ENCODE data around the gene CCL7.

The CCL7 gene

DNA sequence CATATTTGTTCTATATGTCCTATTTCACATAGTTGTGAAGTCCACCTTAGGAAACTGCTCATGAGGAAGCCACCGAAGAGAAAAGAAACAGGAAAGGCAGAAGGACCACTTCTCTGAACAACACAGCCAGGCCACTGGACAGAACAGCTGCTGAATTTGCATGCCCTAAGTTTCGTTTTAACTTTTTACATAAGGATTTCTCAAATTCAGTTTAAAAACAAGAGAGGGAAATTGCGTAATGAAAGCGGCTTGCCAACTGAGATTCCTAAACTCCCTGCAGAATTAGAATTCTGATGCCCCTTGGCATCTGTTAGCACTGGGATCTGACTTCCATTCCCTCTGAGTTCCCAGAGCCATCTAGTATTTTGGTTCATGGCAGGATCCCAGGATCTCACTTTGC, 44.3 kb downstream of the CCL7 start:
- Histone ChIP-seq H3K27me3 (ENCODE audit: insufficient read depth, low read length) (no peaks in the 10 kb centered on the region), H2AFZ (ENCODE audit: low read length) (no peak overlapping the region), H3K4me2 (ENCODE audit: low read length) (no peak overlapping the region), H4K20me1 (ENCODE audit: insufficient read depth, low read length) (no peaks in the 10 kb centered on the region), H3K79me2 (ENCODE audit: insufficient read depth, low read length) (no peaks in the 10 kb centered on the region), H3K4me3 (ENCODE audit: low read depth, low read length, poor library complexity, severe bottlenecking) (no peak overlapping the region), H3K4me1 (ENCODE audit: insufficient read depth, low read length, severe bottlenecking) (no peaks in the 10 kb centered on the region), H3F3A (ENCODE audit: insufficient read depth, low read length) (no peaks in the 10 kb centered on the region), H3K9me3 (ENCODE audit: low read length) (no peaks in the 10 kb centered on the region), H3K36me3 (ENCODE audit: insufficient read depth, low read length) (no peaks in the 10 kb centered on the region), H3K27ac (ENCODE audit: low read depth, low read length, poor library complexity, severe bottlenecking) (no peak overlapping the region), H3K9me2 (ENCODE audit: low read depth, low read length) (no peaks in the 10 kb centered on the region), H3K9ac (ENCODE audit: low read length) (no peak overlapping the region)
- TF ChIP-seq CTCF (IDR thresholded peaks at IDR 0.05; ENCODE audit: low read length) = no peak

GRCh38 chr17:34318474-34318873, 48.5 kb downstream of the CCL7 start:
- H2AFZ ChIP-seq (ENCODE audit: low read length) = no peak overlapping the region
- no peaks in the 10 kb centered on the region for H3K4me1 ChIP-seq (ENCODE audit: insufficient read depth, low read length, severe bottlenecking)
- H3K79me2 ChIP-seq (ENCODE audit: insufficient read depth, low read length) = no peaks in the 10 kb centered on the region
- no peaks in the 10 kb centered on the region for H3K27me3 ChIP-seq (ENCODE audit: insufficient read depth, low read length)
- H3K9me2 ChIP-seq (ENCODE audit: low read depth, low read length) = no peaks in the 10 kb centered on the region
- H3K9ac ChIP-seq (ENCODE audit: low read length) = no peak overlapping the region
- no peak overlapping the region for H3K4me2 ChIP-seq (ENCODE audit: low read length)
- H4K20me1 ChIP-seq (ENCODE audit: insufficient read depth, low read length) = no peaks in the 10 kb centered on the region
- H3K36me3 ChIP-seq (ENCODE audit: insufficient read depth, low read length) = no peaks in the 10 kb centered on the region
- no peak for TF ChIP-seq EZH2 (IDR thresholded peaks at IDR 0.05; ENCODE audit: borderline replicate concordance, low read length)
- peak; percentile 40; the same call in 1 of the 2 replicates for TF ChIP-seq CTCF (IDR thresholded peaks at IDR 0.05; ENCODE audit: low read length)
- H3K27ac ChIP-seq (ENCODE audit: low read depth, low read length, poor library complexity, severe bottlenecking) = no peak overlapping the region
- H3K4me3 ChIP-seq (ENCODE audit: low read depth, low read length, poor library complexity, severe bottlenecking) = no peak overlapping the region
- no peaks in the 10 kb centered on the region for H3K9me3 ChIP-seq (ENCODE audit: low read length)
- no peaks in the 10 kb centered on the region for H3F3A ChIP-seq (ENCODE audit: insufficient read depth, low read length)

GRCh38 chr17:34319039-34319483, 49.0 kb downstream of the CCL7 start, which contains the start of gene CCL8:
TSS of gene CCL8 (plus strand) at chr17:34319435. CDS start at chr17:34319502, 67 bp downstream.
- no peaks in the 10 kb centered on the region for H3K9me3 ChIP-seq (ENCODE audit: low read length)
- no peaks in the 10 kb centered on the region for H3K4me1 ChIP-seq (ENCODE audit: insufficient read depth, low read length, severe bottlenecking)
- no peak within 1 kb of the TSS for H3K9ac ChIP-seq (ENCODE audit: low read length)
- TF ChIP-seq CTCF (IDR thresholded peaks at IDR 0.05; ENCODE audit: low read length) (no peak), EZH2 (IDR thresholded peaks at IDR 0.05; ENCODE audit: borderline replicate concordance, low read length) (no peak)
- no peak within 1 kb of the TSS for H2AFZ ChIP-seq (ENCODE audit: low read length)
- no peaks in the 10 kb centered on the region for H3F3A ChIP-seq (ENCODE audit: insufficient read depth, low read length)
- H3K9me2 ChIP-seq (ENCODE audit: low read depth, low read length) = no peaks in the 10 kb centered on the region
- no peak within 1 kb of the TSS for H3K4me2 ChIP-seq (ENCODE audit: low read length)
- no peak within 1 kb of the TSS for H3K4me3 ChIP-seq (ENCODE audit: low read depth, low read length, poor library complexity, severe bottlenecking)
- H3K79me2 ChIP-seq (ENCODE audit: insufficient read depth, low read length) = no peaks in the 10 kb centered on the region
- no peaks in the 10 kb centered on the region for H3K36me3 ChIP-seq (ENCODE audit: insufficient read depth, low read length)
- H3K27me3 ChIP-seq (ENCODE audit: insufficient read depth, low read length) = no peaks in the 10 kb centered on the region
- H3K27ac ChIP-seq (ENCODE audit: low read depth, low read length, poor library complexity, severe bottlenecking) = no peak within 1 kb of the TSS
- no peaks in the 10 kb centered on the region for H4K20me1 ChIP-seq (ENCODE audit: insufficient read depth, low read length)
